Endothelial cell of umbilical vein (primary cell): ENCODE results near the gene ETV4. TPM values are rescaled to one million over a fixed set of nuclear protein-coding genes. Genes with fewer than 3 reads are reported as not detected.

Experiments used
- BruUV-seq: library from RNA; stranded (reverse); fragments of 400-500 nt; replicated peaks from 2 replicates; lab custom pipeline; 2021; lab: Mats Ljungman, UMichigan
- CTCF ChIA-PET: fragments of 300-600, 350-600 bp; sonication (Branson Sonifier 250); formaldehyde crosslinking; loops from one replicate; lab custom pipeline; 2021; ENCODE audit warnings: antibody characterized with exemption, inconsistent platforms; lab: Charles Lee
- POLR2A ChIA-PET: fragments of 300-600, 350-600 bp; sonication (Branson Sonifier 250); formaldehyde crosslinking; loops from one replicate; lab custom pipeline; 2021; ENCODE audit warnings: antibody characterized with exemption, inconsistent platforms; lab: Charles Lee
- DNase-seq: peaks from one replicate; pipeline ENCODE4 v3.0.0-alpha.2; 2011; ENCODE audit warnings: low read depth, low spot score
- FAIRE-seq: peaks from 2 replicates; lab custom pipeline; 2011; peaks lifted over from hg19 to GRCh38; lab: Jason Lieb, UNC
- H2AFZ ChIP-seq: 2 replicates; pipeline ENCODE4 v1.6.0; 2012; ENCODE audit warnings: low read depth, low read length, control low read depth, inconsistent platforms
- H3K27ac ChIP-seq: 2 replicates; pipeline ENCODE4 v1.5.1; 2011; ENCODE audit warnings: low read depth, mild to moderate bottlenecking, control low read depth, low read length, moderate library complexity; ENCODE audit not compliant: insufficient read depth
- H3K27me3 ChIP-seq, 2 experiments: 2 replicates each; pipeline versions ENCODE4 v1.6.0 to v1.6.1; 2011; ENCODE audit warnings: low read length in 2 of 2, mixed read lengths in 1 of 2; ENCODE audit not compliant: control insufficient read depth in 2 of 2, insufficient read depth in 2 of 2
- H3K36me3 ChIP-seq, 2 experiments: 2 replicates in 1 of 2; 3 replicates in 1 of 2; pipeline ENCODE4 v1.5.1; 2011; ENCODE audit warnings: low read length in 2 of 2, mild to moderate bottlenecking in 1 of 2, moderate library complexity in 1 of 2; ENCODE audit not compliant: control insufficient read depth in 2 of 2, insufficient read depth in 2 of 2; ENCODE audit errors: extremely low read depth in 1 of 2
- H3K4me1 ChIP-seq: 3 replicates; pipeline ENCODE4 v1.5.1; 2011; ENCODE audit warnings: mild to moderate bottlenecking, low read length; ENCODE audit not compliant: control insufficient read depth, insufficient read depth; ENCODE audit errors: extremely low read depth
- H3K4me2 ChIP-seq: 2 replicates; pipeline ENCODE4 v1.6.1; 2011; ENCODE audit warnings: low read length, control low read depth, mixed read lengths; ENCODE audit not compliant: insufficient read depth
- H3K4me3 ChIP-seq, 3 experiments: fragments of 200-600 bp in 1 of 3; sonication (generic), shearing (Covaris generic) in 1 of 3; replicated peaks in 1 of 3; 2 replicates each; pipeline ENCODE4 v1.5.1; 2011 to 2016; ENCODE audit warnings: control low read depth in 3 of 3, low read length in 3 of 3, mild to moderate bottlenecking in 2 of 3, inconsistent platforms in 1 of 3, low read depth in 1 of 3, moderate library complexity in 1 of 3; ENCODE audit not compliant: insufficient read depth in 1 of 3
- H3K79me2 ChIP-seq: 2 replicates; pipeline ENCODE4 v1.6.0; 2012; ENCODE audit warnings: low read length, inconsistent platforms; ENCODE audit not compliant: control insufficient read depth, insufficient read depth
- H3K9ac ChIP-seq: replicated peaks from 2 replicates; pipeline ENCODE3; 2011; ENCODE audit warnings: low read length, control low read depth; ENCODE audit not compliant: insufficient read depth; ENCODE audit errors: extremely low read depth
- H3K9me1 ChIP-seq: replicated peaks from 3 replicates; pipeline ENCODE4 v1.6.0; 2011; ENCODE audit warnings: mild to moderate bottlenecking, low read length; ENCODE audit not compliant: control insufficient read depth, insufficient read depth; ENCODE audit errors: extremely low read depth
- H3K9me3 ChIP-seq: replicated peaks from 2 replicates; pipeline ENCODE4 v1.5.1; 2012; ENCODE audit warnings: low read length, inconsistent platforms; ENCODE audit not compliant: control insufficient read depth, insufficient read depth
- H4K20me1 ChIP-seq: replicated peaks from 2 replicates; pipeline ENCODE3; 2011; ENCODE audit warnings: mild to moderate bottlenecking, low read length; ENCODE audit not compliant: control insufficient read depth, insufficient read depth; ENCODE audit errors: extremely low read depth
- CTCF ChIP-seq, 2 donors: IDR thresholded peaks; 1 replicate in 1 of 2; 2 replicates in 1 of 2; pipeline ENCODE4 v1.5.1; 2011; ENCODE audit warnings: low read length in 2 of 2, mild to moderate bottlenecking in 2 of 2, moderate library complexity in 2 of 2, control low read depth in 1 of 2, inconsistent platforms in 1 of 2, low read depth in 1 of 2; ENCODE audit not compliant: insufficient read depth in 1 of 2; ENCODE audit errors: extremely low read depth in 1 of 2
- EZH2 ChIP-seq: IDR thresholded peaks from 2 replicates; pipeline ENCODE4 v1.6.1; 2012; ENCODE audit warnings: borderline replicate concordance, low read depth, mild to moderate bottlenecking, moderate library complexity, low read length, inconsistent platforms; ENCODE audit not compliant: severe bottlenecking
- FOS ChIP-seq: IDR thresholded peaks from 2 replicates; pipeline ENCODE4 v1.6.1; 2011; ENCODE audit warnings: mild to moderate bottlenecking, low read length, moderate library complexity, borderline replicate concordance; ENCODE audit not compliant: insufficient read depth
- GATA2 ChIP-seq: IDR thresholded peaks from 2 replicates; pipeline ENCODE4 v1.7.0; 2011; ENCODE audit warnings: low read depth, mild to moderate bottlenecking, moderate library complexity, mixed read lengths, low read length; ENCODE audit not compliant: insufficient read length, insufficient read depth
- JUN ChIP-seq: IDR thresholded peaks from 2 replicates; pipeline ENCODE4 v1.6.1; 2011; ENCODE audit warnings: borderline replicate concordance, low read depth; ENCODE audit not compliant: insufficient read length, insufficient read depth
- MAX ChIP-seq: IDR thresholded peaks from 2 replicates; pipeline ENCODE4 v1.6.1; 2011; ENCODE audit not compliant: insufficient read depth, insufficient read length
- MYC ChIP-seq: IDR thresholded peaks from one replicate; pipeline ENCODE4 v1.6.1; 2011; ENCODE audit warnings: mild to moderate bottlenecking, low read depth, low read length
- POLR2A ChIP-seq: IDR thresholded peaks from 2 replicates; pipeline ENCODE4 v1.6.1; 2012; ENCODE audit warnings: low read depth, mild to moderate bottlenecking, control low read depth, low read length
- POLR2AphosphoS5 ChIP-seq: IDR thresholded peaks from 2 replicates; pipeline ENCODE4 v1.6.1; 2012; ENCODE audit warnings: low read depth, mild to moderate bottlenecking, control low read depth, low read length, moderate library complexity; ENCODE audit not compliant: insufficient read depth
- dilution Hi-C: fragments of 300-500 bp; cut with MboI; formaldehyde crosslinking; loops from one replicate; pipeline ENCODE4 v1.15.0; 2019; ENCODE audit warnings: low sequenced_read_pairs; ENCODE audit not compliant: extremely low pct_ligation_motif_present
- intact Hi-C: fragments of 100-400 bp; cut with micrococcal nuclease; formaldehyde crosslinking; loops from one replicate; pipeline ENCODE4 v1.10.0; 2022
- polyA plus RNA-seq, 4 experiments: library from polyadenylated mRNA; depleted of rRNA in 3 of 4; stranded (reverse) in 3 of 4; unstranded in 1 of 4; fragments of >200 nt; gene quantifications; 2 replicates each; pipeline versions ENCODE4 v1.2.1 to v1.2.3, GENCODE V29; 2011 to 2012; ENCODE audit warnings: missing spikeins in 1 of 4
- total RNA-seq: library from RNA; stranded (reverse); gene quantifications from 2 replicates; pipeline ENCODE4 v1.2.3, GENCODE V29; 2021

ETV4 gene
- total and polyA plus RNA-seq, 2 donors (not counting 3 experiments of a cell fraction or from before 2014, with no cell fraction given): 7.3 to 32.2 TPM

- Histone ChIP-seq H3K4me2 (no peak overlapping the region), H3K27me3 (no peaks in the 10 kb centered on the region), H3K9me1 (no peaks in the 10 kb centered on the region), H3K79me2 (no peaks in the 10 kb centered on the region), H3K4me1 (peaks cover 14% of the 10 kb centered on the region), H3K4me3 (no peak overlapping the region), H3K9me3 (no peaks in the 10 kb centered on the region), H3K36me3 (no peaks in the 10 kb centered on the region), H3K27ac (no peak overlapping the region), H3K9ac (no peak overlapping the region), H4K20me1 (no peaks in the 10 kb centered on the region), H2AFZ (no peak overlapping the region)
- DNase-seq: no peak
- TF ChIP-seq MYC (no peak), GATA2 (no peak), FOS (no peak), JUN (no peak), EZH2 (no peak)
- intact Hi-C loops (no loop called here), dilution Hi-C loops (no loop called here)
- FAIRE-seq: no peak
- BruUV-seq: no TSS peak
- POLR2A ChIA-PET: interaction anchor here (0.6 kb wide), 1 partner anchor 81 kb away, joined by 4 read pairs; no protein-coding TSS in a partner anchor
- CTCF ChIA-PET: interaction anchor here (2.4 kb wide), 1 partner anchor 90 kb away, joined by 14 read pairs; no protein-coding TSS in a partner anchor
These were observed 37.2 kb upstream of the ETV4 start for GRCh38 chr17:43583332-43583731.

- FAIRE-seq: no peak
- H3K4me2 ChIP-seq: no peak overlapping the region
- H4K20me1 ChIP-seq: no peaks in the 10 kb centered on the region
- no peaks in the 10 kb centered on the region for H3K9me1 ChIP-seq
- H3K4me1 ChIP-seq: peaks cover 19% of the 10 kb centered on the region
- dilution Hi-C loops (no loop called here), intact Hi-C loops (no loop called here)
- ChIA-PET CTCF (interaction anchor here (0.8 to 10.1 kb wide), 2 partner anchors 85 to 90 kb away, joined by 4 to 595 read pairs; no protein-coding TSS in a partner anchor), POLR2A (interaction anchor here (0.6 kb wide), 1 partner anchor 26 kb away, joined by 5 read pairs; no protein-coding TSS in a partner anchor)
- H3K79me2 ChIP-seq: no peaks in the 10 kb centered on the region
- BruUV-seq: no TSS peak
- DNase-seq: no peak
- no peak for TF ChIP-seq FOS
- TF ChIP-seq JUN: no peak
- no peak for TF ChIP-seq EZH2
- no peak for TF ChIP-seq GATA2
- TF ChIP-seq POLR2AphosphoS5: no peak
- TF ChIP-seq CTCF (IDR thresholded peaks at IDR 0.05; ENCODE audit: extremely low read depth in 1 of 2, insufficient read depth in 1 of 2, low read depth in 1 of 2, low read length in 2 of 2): no peak
- TF ChIP-seq POLR2A: no peak
- no peak for TF ChIP-seq MYC
- TF ChIP-seq MAX: no peak
- no peak overlapping the region for H2AFZ ChIP-seq
- no peak overlapping the region for H3K4me3 ChIP-seq
- no peaks in the 10 kb centered on the region for H3K27me3 ChIP-seq
- H3K27ac ChIP-seq: no peak overlapping the region
- no peaks in the 10 kb centered on the region for H3K9me3 ChIP-seq
- no peaks in the 10 kb centered on the region for H3K36me3 ChIP-seq
- H3K9ac ChIP-seq: no peak overlapping the region
These were observed 35.5 kb upstream of the ETV4 start for GRCh38 chr17:43581613-43582012.
